Small intestine (tissue), 7 donors: ENCODE measurements around the gene GPR17. TPM values are rescaled to one million over a fixed set of nuclear protein-coding genes. Genes with fewer than 3 reads are reported as not detected.

Experiments
- DNase-seq, 2 donors: peaks; one replicate each; pipeline versions ENCODE4 v3.0.0 to v3.0.0-alpha.2; 2013
- FAIRE-seq: peaks from 2 replicates; lab custom pipeline; 2012; peaks lifted over from hg19 to GRCh38; lab: Jason Lieb, UNC
- H3K27ac ChIP-seq, 3 donors: one replicate each; pipeline ENCODE4 v1.5.1; 2013; ENCODE audit warnings: low read length in 2 of 3, mild to moderate bottlenecking in 2 of 3, control low read depth in 1 of 3, inconsistent platforms in 1 of 3, low read depth in 1 of 3, moderate library complexity in 1 of 3
- H3K27me3 ChIP-seq, 3 donors: one replicate each; pipeline ENCODE4 v1.6.1; 2013; ENCODE audit warnings: low read length in 3 of 3, inconsistent platforms in 1 of 3; ENCODE audit not compliant: control insufficient read depth in 3 of 3, insufficient read depth in 3 of 3
- H3K36me3 ChIP-seq, 3 donors: one replicate each; pipeline ENCODE4 v1.6.1; 2013; ENCODE audit warnings: low read length in 3 of 3, inconsistent platforms in 1 of 3, low read depth in 1 of 3, mild to moderate bottlenecking in 1 of 3, moderate library complexity in 1 of 3; ENCODE audit not compliant: control insufficient read depth in 3 of 3, insufficient read depth in 2 of 3
- H3K4me1 ChIP-seq, 3 donors: one replicate each; pipeline ENCODE4 v1.6.1; 2013; ENCODE audit warnings: low read length in 2 of 3, inconsistent platforms in 1 of 3, low read depth in 1 of 3, mild to moderate bottlenecking in 1 of 3, moderate library complexity in 1 of 3; ENCODE audit not compliant: control insufficient read depth in 3 of 3, insufficient read depth in 2 of 3
- H3K4me3 ChIP-seq, 3 donors: one replicate each; pipeline ENCODE4 v1.5.1; 2013; ENCODE audit warnings: low read length in 3 of 3, control low read depth in 1 of 3, inconsistent platforms in 1 of 3, low read depth in 1 of 3, mild to moderate bottlenecking in 1 of 3, moderate library complexity in 1 of 3
- H3K9me3 ChIP-seq, 2 donors: one replicate each; pipeline ENCODE4 v1.6.1; 2013; ENCODE audit warnings: low read depth in 1 of 2, low read length in 1 of 2; ENCODE audit not compliant: control insufficient read depth in 2 of 2, insufficient read depth in 1 of 2
- WGBS, 3 donors: extraction: QIAGEN DNeasy Blood & Tissue Kit; methylation state at CpG; one replicate each; pipeline ENCODE4 v1.1.7; 2013; 5-methylcytosine and 5-hydroxymethylcytosine counted together
- polyA plus RNA-seq, 4 donors: library from polyadenylated mRNA; stranded (reverse) in 3 of 4; unstranded in 1 of 4; fragments of 200-250 nt in 3 of 4; fragments of 120-200 nt in 1 of 4; gene quantifications; one replicate each; pipeline versions ENCODE4 v1.2.1 to v1.2.3, GENCODE V29; 2013
- donor health status: healthy with polysubstance abuse.
- donor health status: control.
- donor health status: control.
- donor health status: Bipolar disorder and iron deficiency.
- donor health status: healthy.

The GPR17 gene
- polyA plus RNA-seq, 4 donors = 0.18 to 0.56 TPM; not detected in 2

DNA sequence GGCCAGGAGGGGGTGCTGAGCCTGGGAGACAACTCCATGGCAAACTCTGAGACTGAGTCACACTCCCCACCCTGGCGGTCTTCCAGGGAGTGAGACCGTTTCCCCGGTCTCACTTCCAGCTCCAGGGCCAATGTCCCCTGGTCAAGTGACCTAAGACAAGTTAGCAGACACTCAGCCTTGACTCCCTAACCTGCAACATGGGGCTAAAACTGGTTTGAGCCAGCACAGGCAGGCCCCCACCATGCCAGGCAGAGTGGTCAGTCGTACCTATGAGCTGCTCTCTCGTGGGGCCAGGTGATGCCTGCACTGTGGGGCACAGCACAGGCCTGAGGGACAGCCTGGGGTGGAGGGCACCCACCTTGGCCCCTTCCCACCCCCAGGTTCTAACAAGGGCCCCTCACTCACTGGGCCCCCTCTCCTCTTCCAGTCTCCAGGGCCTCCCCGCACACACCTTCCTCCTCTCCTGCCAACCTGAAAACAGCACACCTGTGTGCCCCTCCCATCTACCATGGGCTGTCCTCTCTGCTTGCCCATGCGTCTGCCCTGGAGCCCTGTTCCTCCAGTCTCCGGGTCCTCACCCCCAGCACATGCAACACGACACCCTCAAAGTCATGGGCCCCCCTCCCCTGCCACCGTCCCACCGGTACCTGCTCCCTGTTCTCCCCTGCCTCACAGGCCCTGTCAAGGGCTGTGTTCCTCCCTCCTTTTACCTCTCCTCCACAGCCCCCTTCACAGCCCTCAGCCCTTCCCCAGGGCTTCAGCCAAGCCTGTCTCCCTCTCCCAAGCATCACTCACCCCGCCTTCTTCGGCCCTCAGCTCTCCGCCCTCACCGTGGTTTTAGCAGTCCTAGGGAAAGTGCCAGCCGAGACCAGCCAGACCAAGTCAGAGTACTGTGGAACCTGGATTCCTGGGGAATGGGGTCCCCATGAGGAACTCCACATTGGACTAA, 1.6 kb downstream of the GPR17 start:
- no peaks in the 10 kb centered on the region for H3K9me3 ChIP-seq
- no peak overlapping the region for H3K27ac ChIP-seq
- DNase-seq = no peak
- FAIRE-seq = no peak
- no peak overlapping the region for H3K4me3 ChIP-seq
- no peaks in the 10 kb centered on the region for H3K27me3 ChIP-seq
- WGBS, 3 donors = 70 to 79% (median 78%) methylated on average over 14 to 16 of the region's 16 CpGs
- H3K36me3 ChIP-seq = peaks cover 0 to 7% (median 0%) of the 10 kb centered on the region in 3 donors
- peaks cover 0 to 7% (median 0%) of the 10 kb centered on the region in 3 donors for H3K4me1 ChIP-seq

GRCh38 chr2:127648321-127648720, 2.4 kb downstream of the GPR17 start:
- no peak overlapping the region for H3K4me3 ChIP-seq
- FAIRE-seq = no peak
- peaks cover 0 to 7% (median 0%) of the 10 kb centered on the region in 3 donors for H3K4me1 ChIP-seq
- H3K27me3 ChIP-seq = no peaks in the 10 kb centered on the region
- H3K27ac ChIP-seq = no peak overlapping the region
- 76 to 83% (median 79%) methylated on average over 6 of the region's 6 CpGs for WGBS, 3 donors
- H3K9me3 ChIP-seq = no peaks in the 10 kb centered on the region
- no peak for DNase-seq
- H3K36me3 ChIP-seq = peaks cover 0 to 7% (median 0%) of the 10 kb centered on the region in 3 donors

DNA sequence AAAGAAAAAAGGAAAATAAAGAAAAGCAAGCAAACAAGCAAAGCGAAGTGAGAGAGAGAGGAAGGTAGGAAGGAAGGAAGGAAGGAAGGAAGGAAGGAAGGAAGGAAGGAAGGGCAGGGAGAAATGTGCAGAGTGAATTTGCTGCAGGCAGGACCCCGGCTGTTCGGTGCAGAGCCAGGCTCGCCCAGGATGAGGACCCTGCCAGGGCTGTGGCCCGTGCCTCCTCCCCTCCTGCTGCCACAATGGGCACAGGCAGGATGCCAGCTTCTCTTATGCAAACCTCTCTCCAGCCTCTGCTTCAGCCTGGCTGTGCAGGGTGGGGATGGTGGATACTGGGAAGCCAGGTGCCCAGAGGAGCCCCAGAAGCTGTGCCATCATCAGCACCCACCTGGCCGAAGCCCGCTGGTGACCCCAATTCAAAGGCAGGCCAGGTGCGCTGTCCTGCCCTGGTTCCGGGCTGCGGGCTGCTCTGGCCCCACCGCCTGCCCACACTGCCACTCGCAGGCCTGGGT, 3.2 kb downstream of the GPR17 start:
- 68 to 74% (median 73%) methylated on average over 12 of the region's 12 CpGs for WGBS, 3 donors
- no peak for DNase-seq
- peaks cover 0 to 7% (median 0%) of the 10 kb centered on the region in 3 donors for H3K4me1 ChIP-seq
- H3K36me3 ChIP-seq = peaks cover 0 to 7% (median 0%) of the 10 kb centered on the region in 3 donors
- no peaks in the 10 kb centered on the region for H3K27me3 ChIP-seq
- no peak overlapping the region for H3K4me3 ChIP-seq
- H3K27ac ChIP-seq = no peak overlapping the region
- H3K9me3 ChIP-seq = no peaks in the 10 kb centered on the region
- FAIRE-seq = no peak

DNA sequence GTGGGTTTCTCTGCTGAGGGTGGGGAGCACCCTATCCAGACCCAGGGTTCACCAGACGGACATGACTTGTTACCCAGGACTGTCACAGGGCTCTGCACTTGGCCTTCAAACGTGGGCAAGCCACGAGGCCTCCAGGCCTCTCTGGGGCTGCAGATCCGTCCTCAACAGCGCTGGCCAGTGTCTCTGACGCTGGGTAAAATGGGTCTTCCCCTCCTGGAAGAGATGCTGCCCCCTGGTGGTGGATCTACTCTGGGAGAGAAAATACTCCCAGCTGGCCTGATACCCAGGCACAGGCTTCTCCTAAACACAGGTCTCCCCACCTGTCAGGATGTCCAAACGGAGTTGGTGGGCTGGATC, 3.7 kb downstream of the GPR17 start:
- Histone ChIP-seq H3K9me3 (no peaks in the 10 kb centered on the region), H3K36me3 (peaks cover 0 to 7% (median 0%) of the 10 kb centered on the region in 3 donors), H3K27me3 (no peaks in the 10 kb centered on the region), H3K4me3 (no peak overlapping the region), H3K4me1 (peaks cover 0 to 7% (median 0%) of the 10 kb centered on the region in 3 donors), H3K27ac (peak overlapping the region in 1 of 3 donors; percentile 4)
- FAIRE-seq (no peak), DNase-seq (peak; percentile 82 to 85)
- WGBS, 3 donors = 4 to 10% (median 7%) methylated on average over 7 of the region's 7 CpGs

- no peak overlapping the region for H3K4me3 ChIP-seq
- FAIRE-seq (no peak), DNase-seq (no peak)
- H3K9me3 ChIP-seq = no peaks in the 10 kb centered on the region
- 60 to 70% (median 64%) methylated on average over 17 of the region's 17 CpGs for WGBS, 3 donors
- H3K4me1 ChIP-seq = peaks cover 0 to 7% (median 0%) of the 10 kb centered on the region in 3 donors
- no peaks in the 10 kb centered on the region for H3K27me3 ChIP-seq
- H3K36me3 ChIP-seq = peaks cover 0 to 7% (median 0%) of the 10 kb centered on the region in 3 donors
- peak overlapping the region in 1 of 3 donors; percentile 4 for H3K27ac ChIP-seq
Observed at GRCh38 chr2:127650041-127650784, 4.3 kb downstream of the GPR17 start.

- 84 to 91% (median 86%) methylated on average over 28 of the region's 28 CpGs for WGBS, 3 donors
- Histone ChIP-seq H3K27ac (peak overlapping the region in 1 of 3 donors; percentile 10), H3K4me1 (peaks cover 0 to under 1% (median 0%) of the 10 kb centered on the region in 3 donors), H3K27me3 (no peaks in the 10 kb centered on the region), H3K4me3 (no peak overlapping the region), H3K9me3 (no peaks in the 10 kb centered on the region), H3K36me3 (peaks cover 0 to 7% (median 0%) of the 10 kb centered on the region in 3 donors)
- DNase-seq (no peak), FAIRE-seq (no peak)
Observed at GRCh38 chr2:127650785-127651380, 4.9 kb downstream of the GPR17 start.

GRCh38 chr2:127651381-127651809, 5.4 kb downstream of the GPR17 start:
- no peaks in the 10 kb centered on the region for H3K9me3 ChIP-seq
- H3K27me3 ChIP-seq = no peaks in the 10 kb centered on the region
- H3K4me3 ChIP-seq = no peak overlapping the region
- no peaks in the 10 kb centered on the region for H3K4me1 ChIP-seq
- H3K36me3 ChIP-seq = peaks cover 0 to 7% (median 0%) of the 10 kb centered on the region in 3 donors
- WGBS, 3 donors = 88 to 93% (median 92%) methylated on average over 29 of the region's 29 CpGs
- FAIRE-seq (no peak), DNase-seq (no peak)
- peak overlapping the region in 2 of 3 donors; percentile 10 to 18 for H3K27ac ChIP-seq
